SK-N-SH (cell line): ENCODE data around the gene VCPKMT. TPM values are rescaled to one million over a fixed set of nuclear protein-coding genes. Genes with fewer than 3 reads are reported as not detected.

Source experiments
- CTCF ChIA-PET: fragments of 300-600, 350-600 bp; formaldehyde crosslinking; extraction: SDS; loops from one replicate; lab custom pipeline; 2021; lab: Yijun Ruan, JAX
- POLR2A ChIA-PET: fragments of 350-600 bp; sonication (Branson Sonifier 250); formaldehyde crosslinking; extraction: SDS; loops from one replicate; lab custom pipeline; 2020; ENCODE audit warnings: antibody characterized with exemption, inconsistent platforms; lab: Yijun Ruan, JAX
- DNase-seq: peaks from one replicate; pipeline ENCODE4 v3.0.0; 2012
- H2AFZ ChIP-seq: fragments of 200-600 bp; sonication (generic); 2 replicates; pipeline ENCODE4 v1.8.1; 2016; ENCODE audit warnings: antibody characterized with exemption, mild to moderate bottlenecking, low read depth
- H3F3A ChIP-seq: fragments of 200-600 bp; sonication (generic); replicated peaks from 2 replicates; pipeline ENCODE3; 2016; ENCODE audit warnings: antibody characterized with exemption, mild to moderate bottlenecking; ENCODE audit not compliant: insufficient read depth
- H3K27ac ChIP-seq, 2 experiments: fragments of 200-500 bp in 1 of 2; fragments of 200-600 bp in 1 of 2; sonication (Bioruptor generic) in 1 of 2; sonication (generic), shearing (Covaris generic) in 1 of 2; 2 replicates each; pipeline versions ENCODE4 v1.5.1 to v1.6.1; 2014 to 2016; ENCODE audit warnings: low read depth in 2 of 2, inconsistent platforms in 1 of 2, low read length in 1 of 2, mild to moderate bottlenecking in 1 of 2, mixed read lengths in 1 of 2
- H3K27me3 ChIP-seq: fragments of 200-600 bp; sonication (generic), shearing (Covaris generic); 2 replicates; pipeline ENCODE4 v1.6.1; 2016; ENCODE audit warnings: mixed run types; ENCODE audit not compliant: insufficient read depth
- H3K36me3 ChIP-seq, 2 experiments: fragments of 200-500 bp in 1 of 2; fragments of 200-600 bp in 1 of 2; sonication (Bioruptor generic) in 1 of 2; sonication (generic) in 1 of 2; replicated peaks in 1 of 2; 2 replicates each; pipeline versions ENCODE3 to v1.5.1; 2014 to 2016; ENCODE audit warnings: low read length in 1 of 2, mild to moderate bottlenecking in 1 of 2; ENCODE audit not compliant: insufficient read depth in 2 of 2, control insufficient read depth in 1 of 2
- H3K4me1 ChIP-seq, 2 experiments: fragments of 200-500 bp in 1 of 2; fragments of 200-600 bp in 1 of 2; sonication (Bioruptor generic) in 1 of 2; sonication (generic), shearing (Covaris generic) in 1 of 2; 2 replicates each; pipeline versions ENCODE4 v1.5.1 to v1.6.1; 2014 to 2016; ENCODE audit warnings: low read depth in 1 of 2, low read length in 1 of 2, mixed run types in 1 of 2; ENCODE audit not compliant: insufficient read depth in 2 of 2, control insufficient read depth in 1 of 2
- H3K4me2 ChIP-seq: fragments of 200-600 bp; sonication (generic), shearing (Covaris generic); 2 replicates; pipeline ENCODE4 v1.6.1; 2017; ENCODE audit warnings: mixed run types
- H3K4me3 ChIP-seq, 2 experiments: fragments of 200-500 bp in 1 of 2; fragments of 200-600 bp in 1 of 2; sonication (Bioruptor generic) in 1 of 2; sonication (generic), shearing (Covaris generic) in 1 of 2; 2 replicates each; pipeline versions ENCODE4 v1.5.1 to v1.8.1; 2014 to 2016; ENCODE audit warnings: low read depth in 2 of 2, inconsistent platforms in 1 of 2, low read length in 1 of 2, mild to moderate bottlenecking in 1 of 2, mixed read lengths in 1 of 2, moderate library complexity in 1 of 2
- H3K79me2 ChIP-seq: fragments of 200-600 bp; sonication (generic); 2 replicates; pipeline ENCODE4 v1.8.1; 2017; ENCODE audit warnings: mild to moderate bottlenecking; ENCODE audit not compliant: insufficient read depth
- H3K9ac ChIP-seq: fragments of 200-600 bp; sonication (generic); 2 replicates; pipeline ENCODE4 v1.6.1; 2017; ENCODE audit warnings: mixed run types
- H3K9me2 ChIP-seq: fragments of 200-600 bp; sonication (generic); 2 replicates; pipeline ENCODE4 v1.6.1; 2017; ENCODE audit warnings: mixed run types
- H3K9me3 ChIP-seq: fragments of 200-600 bp; sonication (generic); 2 replicates; pipeline ENCODE4 v1.6.1; 2017; ENCODE audit warnings: mixed run types, mild to moderate bottlenecking, moderate library complexity
- H4K20me1 ChIP-seq: fragments of 200-600 bp; sonication (generic); 2 replicates; pipeline ENCODE4 v1.6.1; 2017; ENCODE audit warnings: mild to moderate bottlenecking, mixed run types; ENCODE audit not compliant: insufficient read depth
- CHD2 ChIP-seq: fragments of 150-350 bp; IDR thresholded peaks from 2 replicates; pipeline ENCODE4 v1.6.1; 2018; ENCODE audit warnings: low read length; ENCODE audit not compliant: partially characterized antibody
- CTCF ChIP-seq: fragments of 200-600 bp; sonication (generic); IDR thresholded peaks from 2 replicates; pipeline ENCODE4 v1.6.1; 2017; ENCODE audit warnings: antibody characterized with exemption, mild to moderate bottlenecking, moderate library complexity
- EP300 ChIP-seq, 2 experiments: IDR thresholded peaks; 2 replicates each; pipeline versions ENCODE4 v1.4.0 to v1.6.1; 2012; ENCODE audit warnings: borderline replicate concordance in 1 of 2, low read depth in 1 of 2, low read length in 1 of 2
- FOXJ3 ChIP-seq: sonication (generic); formaldehyde crosslinking; IDR thresholded peaks from 2 replicates; pipeline ENCODE4 v1.5.1; 2020; ENCODE audit warnings: mild to moderate bottlenecking, missing genetic modification reagents
- GATA2 ChIP-seq: sonication (generic); formaldehyde crosslinking; IDR thresholded peaks from 2 replicates; pipeline ENCODE4 v1.5.0; 2020; ENCODE audit warnings: mild to moderate bottlenecking, missing genetic modification reagents
- JUND ChIP-seq: IDR thresholded peaks from 2 replicates; pipeline ENCODE4 v1.4.0; 2012
- PBX3 ChIP-seq: IDR thresholded peaks from 2 replicates; pipeline ENCODE4; 2012
- RCOR1 ChIP-seq: fragments of 150-350 bp; IDR thresholded peaks from 2 replicates; pipeline ENCODE4 v1.6.1; 2017; ENCODE audit warnings: antibody characterized with exemption, low read length
- REST ChIP-seq: IDR thresholded peaks from 2 replicates; pipeline ENCODE4 v1.6.1; 2012; ENCODE audit warnings: mild to moderate bottlenecking, low read depth, low read length, moderate library complexity
- RFX5 ChIP-seq: IDR thresholded peaks from 2 replicates; pipeline ENCODE4 v1.6.1; 2012; ENCODE audit warnings: mild to moderate bottlenecking, improper control_type of control experiment, low read length
- SIN3A ChIP-seq: IDR thresholded peaks from 2 replicates; pipeline ENCODE4 v1.6.1; 2012; ENCODE audit warnings: low read depth, mild to moderate bottlenecking, low read length, moderate library complexity, borderline replicate concordance
- TEAD4 ChIP-seq: IDR thresholded peaks from 2 replicates; pipeline ENCODE4 v1.4.0; 2012; ENCODE audit warnings: mild to moderate bottlenecking, borderline replicate concordance; ENCODE audit not compliant: insufficient read depth
- YY1 ChIP-seq: IDR thresholded peaks from 2 replicates; pipeline ENCODE4 v1.4.0; 2012; ENCODE audit warnings: low read depth, mild to moderate bottlenecking
- ZBTB33 ChIP-seq: IDR thresholded peaks from 2 replicates; pipeline ENCODE4 v1.4.0; 2012; ENCODE audit warnings: low read depth, borderline replicate concordance
- WGBS: methylation state at CpG from one replicate; pipeline ENCODE4 v1.1.6; 2017; ENCODE audit warnings: low lambda C conversion rate; 5-methylcytosine and 5-hydroxymethylcytosine counted together
- polyA plus RNA-seq, 3 experiments: library from polyadenylated mRNA; depleted of rRNA; stranded (reverse); fragments of >200 nt; gene quantifications; 2 replicates each; pipeline ENCODE4 v1.2.3, GENCODE V29; 2012
- TF ChIP-seq, protein P1 (sequence below): fragments of 150-350 bp; IDR thresholded peaks from 2 replicates; pipeline ENCODE4 v1.6.1; 2016; ENCODE audit warnings: mild to moderate bottlenecking, low read depth, low read length
- TF ChIP-seq, protein P2 (sequence below): IDR thresholded peaks from 2 replicates; pipeline ENCODE4 v1.4.0; 2012; ENCODE audit warnings: low read depth

Gene VCPKMT
- polyA plus RNA-seq, 1 of the 3 experiments (the other 2 are of a cell fraction): 7.3 TPM

- WGBS: 94% methylated on average over 2 of the region's 2 CpGs
- Histone ChIP-seq H3F3A (peaks cover 40% of the 10 kb centered on the region), H3K9me3 (no peaks in the 10 kb centered on the region), H3K9me2 (no peaks in the 10 kb centered on the region), H3K9ac (no peak overlapping the region), H2AFZ (peak overlapping the region; percentile 99; the same call in 1 of the 2 replicates), H3K79me2 (peaks cover 36% of the 10 kb centered on the region), H3K4me3 (no peak overlapping the region), H3K4me2 (no peak overlapping the region), H3K36me3 (peaks cover 32 to 60% of the 10 kb centered on the region in 2 experiments), H4K20me1 (no peaks in the 10 kb centered on the region), H3K27ac (0 out of 4 replicates have a peak overlapping the region, but pooled peaks of 1 of the 2 experiments have one; percentile 88), H3K4me1 (peaks cover 8% of the 10 kb centered on the region in 2 experiments), H3K27me3 (no peaks in the 10 kb centered on the region)
- no peak for TF ChIP-seq GATA2 (CRISPR knock-in tag)
- TF ChIP-seq EP300 (IDR thresholded peaks at IDR 0.05; ENCODE audit: borderline replicate concordance in 1 of 2, low read depth in 1 of 2, low read length in 1 of 2): no peak
- TF ChIP-seq PBX3: no peak
- TF ChIP-seq, protein P1, sequence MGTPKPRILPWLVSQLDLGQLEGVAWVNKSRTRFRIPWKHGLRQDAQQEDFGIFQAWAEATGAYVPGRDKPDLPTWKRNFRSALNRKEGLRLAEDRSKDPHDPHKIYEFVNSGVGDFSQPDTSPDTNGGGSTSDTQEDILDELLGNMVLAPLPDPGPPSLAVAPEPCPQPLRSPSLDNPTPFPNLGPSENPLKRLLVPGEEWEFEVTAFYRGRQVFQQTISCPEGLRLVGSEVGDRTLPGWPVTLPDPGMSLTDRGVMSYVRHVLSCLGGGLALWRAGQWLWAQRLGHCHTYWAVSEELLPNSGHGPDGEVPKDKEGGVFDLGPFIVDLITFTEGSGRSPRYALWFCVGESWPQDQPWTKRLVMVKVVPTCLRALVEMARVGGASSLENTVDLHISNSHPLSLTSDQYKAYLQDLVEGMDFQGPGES: no peak
- no peak for TF ChIP-seq REST
- TF ChIP-seq JUND: no peak
- ChIA-PET POLR2A (no interaction called here), CTCF (interaction anchor here (0.9 to 3.2 kb wide), 8 partner anchors 13 to 616 kb away, joined by 3 to 27 read pairs (median 4); no protein-coding TSS in a partner anchor)
- no peak for DNase-seq
Observed at GRCh38 chr14:50117456-50117855, 1.1 kb upstream of the VCPKMT start.

GRCh38 chr14:50116966-50117365 lies 594 bp upstream of the VCPKMT start:
- Histone ChIP-seq H3K79me2 (peaks cover 40% of the 10 kb centered on the region), H3K4me2 (peak overlapping the region; percentile 74), H3K4me1 (peaks cover 8% of the 10 kb centered on the region in 2 experiments), H4K20me1 (no peaks in the 10 kb centered on the region), H3K36me3 (peaks cover 37 to 62% of the 10 kb centered on the region in 2 experiments), H3K4me3 (peak overlapping the region; percentile 86 to 87; a peak in 3 of 4 replicates), H2AFZ (peak overlapping the region; percentile 99), H3F3A (peaks cover 40% of the 10 kb centered on the region), H3K9me3 (no peaks in the 10 kb centered on the region), H3K9me2 (no peaks in the 10 kb centered on the region), H3K9ac (peak overlapping the region; percentile 86), H3K27ac (peak overlapping the region; percentile 88 to 92), H3K27me3 (no peaks in the 10 kb centered on the region)
- ChIA-PET POLR2A (interaction anchor here (0.6 to 1.4 kb wide), 6 partner anchors 11 to 443 kb away, joined by 3 to 8 read pairs (median 4); partner anchors contain the start of genes ATL1, DMAC2L, L2HGDH and SOS2), CTCF (interaction anchor here (0.9 to 3.2 kb wide), 9 partner anchors 13 to 265 kb away, joined by 3 to 27 read pairs (median 4); no protein-coding TSS in a partner anchor)
- no peak for DNase-seq
- WGBS: 81% methylated on average over 2 of the region's 2 CpGs
- TF ChIP-seq GATA2 (CRISPR knock-in tag) (no peak), CTCF (no peak), EP300 (IDR thresholded peaks at IDR 0.05; ENCODE audit: borderline replicate concordance in 1 of 2, low read depth in 1 of 2, low read length in 1 of 2) (no peak), SIN3A (no peak), RCOR1 (no peak), TEAD4 (no peak), FOXJ3 (no peak), ZBTB33 (no peak), CHD2 (no peak), YY1 (no peak), RFX5 (no peak)
- TF ChIP-seq, protein P2, sequence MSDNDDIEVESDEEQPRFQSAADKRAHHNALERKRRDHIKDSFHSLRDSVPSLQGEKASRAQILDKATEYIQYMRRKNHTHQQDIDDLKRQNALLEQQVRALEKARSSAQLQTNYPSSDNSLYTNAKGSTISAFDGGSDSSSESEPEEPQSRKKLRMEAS: no peak
